ENCODE measurements around the gene ZGPAT.
"Not testable (repeated sequence)": the region's sequence is repeated elsewhere in the genome, so short reads cannot be mapped to it uniquely, and the experiment has no call there.

ZGPAT gene

DNA sequence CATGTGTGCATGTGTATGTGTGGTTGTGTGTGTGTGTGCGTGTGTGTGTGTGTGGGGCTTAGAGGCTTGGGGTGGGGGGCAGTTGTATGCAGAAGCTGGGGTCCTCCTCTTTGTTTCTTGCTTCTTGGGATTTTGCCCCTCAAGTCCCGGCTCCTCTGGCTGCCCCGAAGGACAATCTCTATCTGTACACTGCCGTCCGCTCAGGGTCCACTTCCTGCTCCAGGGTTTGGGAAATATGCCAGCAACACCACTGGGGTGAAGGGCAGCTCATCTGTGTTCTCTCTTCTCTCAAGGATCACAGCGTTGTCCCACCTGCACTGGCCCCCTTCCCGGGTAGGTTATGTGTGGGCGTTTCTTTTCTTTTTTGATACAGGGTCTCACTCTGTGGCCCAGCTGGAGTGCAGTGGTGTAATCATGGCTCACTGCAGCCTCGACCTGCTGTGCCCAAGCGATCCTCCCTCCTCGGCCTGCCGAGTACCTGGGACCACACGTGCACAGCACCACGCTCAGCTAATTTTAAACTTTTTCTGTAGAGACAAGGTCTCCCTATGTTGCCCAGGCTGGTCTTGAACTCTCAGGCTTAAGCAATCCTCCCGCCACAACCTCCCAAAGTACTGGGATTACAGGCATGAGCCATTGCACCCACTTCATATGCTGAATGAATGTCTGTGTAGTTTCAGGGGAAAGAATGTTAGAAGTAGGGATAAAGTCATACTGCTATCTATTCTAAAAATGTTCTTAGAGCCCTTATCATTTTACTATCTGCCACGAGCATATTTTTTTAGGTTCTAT lies 57.4 kb downstream of the ZGPAT start:
- ATAC-seq (no peak), DNase-seq (no peak)
- Mint-ChIP-seq H3K4me1 (no peaks in the 10 kb centered on the region), H3K9me3 (no peaks in the 10 kb centered on the region), H3K27me3 (no peaks in the 10 kb centered on the region), H3K4me3 (no peak overlapping the region), H3K27ac (no peak overlapping the region)

DNA sequence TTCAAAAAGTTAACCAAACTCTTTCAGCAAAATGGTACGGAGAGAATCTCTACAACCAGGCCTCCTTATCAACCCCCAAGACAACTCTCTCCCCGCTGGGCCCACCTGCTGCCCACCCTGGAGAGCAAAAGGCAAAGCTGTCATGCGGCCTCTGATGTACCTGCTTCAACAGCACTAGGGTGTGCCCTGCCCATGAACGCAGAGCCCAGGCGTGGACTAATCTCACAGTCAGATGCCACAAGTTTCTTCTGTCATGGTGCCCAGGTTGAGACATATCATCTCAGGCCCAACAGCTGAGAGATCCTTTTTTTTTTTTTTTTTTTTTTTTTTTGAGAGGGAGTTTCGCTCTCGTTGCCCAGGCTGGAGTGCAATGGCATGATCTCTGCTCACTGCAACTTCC lies 58.1 kb downstream of the ZGPAT start:
- H3K27me3 Mint-ChIP-seq, result no peaks in the 10 kb centered on the region
- no peak for ATAC-seq
- DNase-seq, result no peak
- no peak overlapping the region for H3K27ac Mint-ChIP-seq
- H3K4me3 Mint-ChIP-seq, result no peak overlapping the region
- H3K4me1 Mint-ChIP-seq, result no peaks in the 10 kb centered on the region
- H3K9me3 Mint-ChIP-seq, result no peaks in the 10 kb centered on the region

DNA sequence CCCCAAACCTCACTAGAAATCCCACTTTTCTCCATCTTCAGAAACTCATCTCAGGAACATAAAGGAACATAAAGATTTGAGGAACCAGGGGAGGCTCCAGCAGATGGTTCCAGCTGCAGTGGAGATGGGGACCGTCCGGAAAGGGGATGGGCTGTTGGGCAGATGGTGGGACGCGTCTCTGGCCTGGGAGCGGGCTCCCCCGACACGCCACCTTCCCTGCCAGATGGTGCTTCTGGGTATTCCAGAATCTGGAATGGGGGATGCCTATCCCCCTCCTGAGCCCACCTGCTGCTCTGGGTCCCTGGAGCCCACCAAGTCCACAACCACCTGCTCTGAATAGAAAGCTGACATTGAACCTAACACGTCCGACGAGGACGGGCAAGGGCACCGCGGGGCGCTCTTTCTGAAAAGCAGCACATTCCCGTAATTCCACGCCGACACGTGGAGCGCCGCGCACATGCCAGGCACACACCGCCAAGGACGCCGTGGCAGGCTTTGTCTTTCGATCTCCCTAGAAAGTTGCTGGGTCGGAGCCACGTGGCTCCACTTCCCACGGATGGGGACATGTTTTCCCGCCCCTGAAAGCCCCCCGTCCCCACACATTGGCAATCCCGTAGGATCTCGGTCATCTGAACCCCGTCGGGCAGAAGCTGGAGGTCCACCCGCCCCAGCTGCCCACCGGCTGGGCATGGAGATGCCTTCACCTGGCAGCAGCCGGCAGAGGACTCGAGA lies 59.0 kb downstream of the ZGPAT start:
- no peaks in the 10 kb centered on the region for H3K4me1 Mint-ChIP-seq
- ATAC-seq (no peak), DNase-seq (no peak)
- H3K27me3 Mint-ChIP-seq, result no peaks in the 10 kb centered on the region
- no peak overlapping the region for H3K4me3 Mint-ChIP-seq
- H3K27ac Mint-ChIP-seq, result no peak overlapping the region
- H3K9me3 Mint-ChIP-seq, result no peaks in the 10 kb centered on the region

DNA sequence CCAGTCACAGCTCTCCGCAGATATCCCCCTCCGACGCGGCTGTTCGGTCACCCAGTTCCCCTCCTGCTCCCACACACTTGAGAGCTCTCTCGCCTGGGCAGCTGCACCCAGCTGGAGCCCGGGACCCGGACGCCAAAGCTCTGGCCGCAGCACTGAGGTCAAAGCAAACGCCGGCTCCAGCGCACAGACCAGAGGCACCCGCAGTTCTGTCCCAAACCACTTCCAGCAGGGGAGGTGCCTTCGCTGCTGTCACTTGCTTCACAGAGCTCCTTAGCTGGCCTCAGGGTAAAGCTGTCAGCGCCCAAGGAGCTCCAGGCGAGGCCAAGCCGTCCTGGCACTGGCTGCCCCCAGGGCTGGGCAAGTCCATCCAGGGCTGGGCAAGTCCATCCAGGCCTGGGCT lies 59.6 kb downstream of the ZGPAT start:
- H3K27me3 Mint-ChIP-seq, result no peaks in the 10 kb centered on the region
- no peak for ATAC-seq
- no peaks in the 10 kb centered on the region for H3K4me1 Mint-ChIP-seq
- no peak overlapping the region for H3K27ac Mint-ChIP-seq
- no peak overlapping the region for H3K4me3 Mint-ChIP-seq
- DNase-seq, result no peak
- no peaks in the 10 kb centered on the region for H3K9me3 Mint-ChIP-seq

DNA sequence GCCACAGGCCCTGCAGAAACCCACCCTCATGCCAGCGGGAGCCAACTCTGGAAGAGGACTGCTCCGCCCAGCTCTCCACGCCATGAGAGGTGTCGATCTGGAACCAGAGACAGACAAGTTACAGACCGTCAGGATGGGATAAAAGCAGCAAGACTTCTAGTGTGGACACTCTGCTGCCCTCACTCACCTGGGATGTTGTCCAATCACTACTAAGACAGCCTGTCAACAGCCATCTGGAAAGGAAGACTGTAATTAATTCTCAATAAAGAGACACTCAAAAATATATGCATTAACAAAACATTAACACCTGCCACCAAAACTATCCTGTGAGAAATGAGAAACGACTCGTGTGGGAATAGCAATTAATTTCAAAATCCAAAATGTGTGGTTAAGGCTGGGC lies 60.0 kb downstream of the ZGPAT start:
- Mint-ChIP-seq H3K9me3 (no peaks in the 10 kb centered on the region), H3K27me3 (no peaks in the 10 kb centered on the region), H3K4me3 (no peak overlapping the region), H3K27ac (no peak overlapping the region), H3K4me1 (no peaks in the 10 kb centered on the region)
- DNase-seq (no peak), ATAC-seq (no peak)

DNA sequence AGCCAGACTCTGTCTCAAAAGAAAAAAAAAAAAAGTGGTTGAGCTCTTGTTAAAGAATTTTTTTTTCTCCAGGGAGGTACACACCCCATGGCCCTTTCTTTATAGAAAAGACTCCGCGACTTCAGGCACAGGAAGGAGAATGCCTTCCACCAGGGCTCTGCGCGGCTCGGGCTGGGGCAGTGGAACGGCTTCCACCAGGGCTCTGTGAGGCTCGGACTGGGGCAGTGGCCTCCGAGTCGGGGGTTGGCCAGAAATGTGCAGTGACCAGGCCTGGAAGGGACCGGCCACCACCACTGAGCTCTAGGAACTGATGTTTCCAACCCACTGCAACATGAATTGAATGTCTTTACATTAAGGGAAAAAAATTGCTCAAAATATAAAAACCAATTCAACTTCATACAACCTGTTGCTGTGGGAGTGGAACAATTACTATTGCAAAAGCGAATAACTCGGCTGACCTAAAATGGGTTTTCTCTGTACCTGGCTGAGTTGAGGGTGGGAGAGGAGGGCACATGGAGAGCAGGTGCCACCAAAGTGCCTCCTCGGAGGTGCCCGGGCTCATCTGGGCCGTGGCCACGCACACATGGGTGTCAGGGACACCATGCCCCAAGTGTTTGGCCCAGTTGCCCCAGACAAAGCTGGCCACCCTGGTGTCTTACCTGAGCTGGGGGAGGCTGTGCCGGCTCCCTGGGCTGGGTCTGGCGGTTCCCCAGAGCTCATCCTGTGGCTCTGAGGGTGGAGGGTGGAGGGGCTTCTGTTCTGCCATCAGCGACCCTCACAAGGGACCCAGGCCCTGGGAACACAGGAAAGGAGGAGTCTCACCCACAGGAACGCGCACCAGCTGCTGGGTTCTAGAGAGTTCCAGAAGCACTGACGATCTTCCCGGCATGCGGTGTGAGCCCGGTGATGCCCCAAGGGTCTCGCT lies 61.0 kb downstream of the ZGPAT start:
- Mint-ChIP-seq H3K4me3 (no peak overlapping the region), H3K27me3 (no peaks in the 10 kb centered on the region)

DNA sequence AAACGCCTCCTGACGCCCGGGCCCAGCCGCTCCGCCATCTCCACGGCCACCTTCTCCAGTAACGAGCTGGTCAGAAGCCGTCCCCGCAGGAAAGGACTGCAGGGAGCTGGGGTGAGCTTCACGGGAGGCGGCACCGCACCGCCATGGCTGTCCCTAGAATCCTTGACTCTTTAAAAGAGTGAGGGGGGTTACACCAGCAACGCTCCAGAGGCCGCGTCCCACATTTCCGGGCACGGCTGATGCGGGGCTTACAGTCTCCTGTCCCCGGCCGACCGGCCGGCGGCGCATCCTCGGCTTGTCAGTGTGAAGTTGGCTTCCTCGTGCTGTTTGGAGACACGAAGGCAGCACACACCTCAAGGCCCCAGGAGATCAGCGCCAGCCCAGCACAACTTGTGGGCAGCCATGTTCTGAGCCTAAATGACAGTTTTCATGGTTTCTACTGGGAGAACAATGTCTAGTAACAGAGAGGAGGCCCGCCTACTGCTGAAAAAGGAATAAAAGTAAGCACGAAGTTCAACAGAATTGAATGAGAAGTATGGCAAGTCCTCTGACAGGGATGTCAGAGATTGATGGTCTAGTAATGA lies 62.1 kb downstream of the ZGPAT start:
- Mint-ChIP-seq H3K27me3 (no peaks in the 10 kb centered on the region), H3K27ac (peak overlapping the region in 1 of 2 donors; percentile 78), H3K4me3 (no peak overlapping the region), H3K4me1 (peaks cover 5% of the 10 kb centered on the region), H3K9me3 (no peaks in the 10 kb centered on the region)
- no peak for DNase-seq
- ATAC-seq, result no peak

More for the DNA sequence above, 61.0 kb downstream of the ZGPAT start:
- DNase-seq (no peak), ATAC-seq (no peak)
- no peaks in the 10 kb centered on the region for H3K4me1 Mint-ChIP-seq
- H3K9me3 Mint-ChIP-seq, result no peaks in the 10 kb centered on the region
- peak overlapping the region in 1 of 2 donors; percentile 21 for H3K27ac Mint-ChIP-seq

DNA sequence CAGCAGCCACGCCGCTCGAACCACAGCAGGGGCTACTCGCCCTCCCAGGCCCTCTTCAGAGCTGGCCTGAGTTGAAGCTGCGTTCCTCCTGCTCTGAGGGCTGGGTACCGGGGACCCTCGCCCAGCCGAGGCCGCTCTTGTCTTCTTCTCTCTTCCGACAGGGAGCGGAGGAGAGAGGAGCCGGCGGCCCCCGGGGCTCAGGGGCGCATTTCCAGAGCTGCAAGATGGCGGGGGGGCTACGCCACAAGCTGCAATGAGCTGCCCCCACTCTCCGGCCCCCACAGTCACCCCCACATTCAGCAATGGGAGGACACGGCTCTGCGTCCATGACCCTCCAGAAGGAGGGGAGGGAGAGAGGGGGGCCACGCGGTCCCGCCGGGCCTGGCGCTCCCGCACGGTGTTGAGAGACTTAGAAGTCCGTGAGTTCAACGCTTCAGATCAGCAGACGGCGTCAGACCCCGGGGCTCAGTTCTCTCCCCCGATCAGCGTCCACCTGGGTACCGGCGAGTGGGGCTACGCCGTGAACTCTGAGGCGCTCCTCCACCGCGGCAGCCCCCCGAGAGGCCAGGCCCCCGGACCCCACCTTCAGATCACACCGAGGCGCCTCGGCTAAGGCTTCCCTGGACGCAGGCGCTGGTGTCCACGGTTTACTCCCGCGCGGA lies 63.3 kb downstream of the ZGPAT start:
- H3K9me3 Mint-ChIP-seq, result no peaks in the 10 kb centered on the region
- no peak overlapping the region for H3K27ac Mint-ChIP-seq
- ATAC-seq (no peak), DNase-seq (no peak)
- no peak overlapping the region for H3K4me3 Mint-ChIP-seq
- H3K27me3 Mint-ChIP-seq, result no peaks in the 10 kb centered on the region
- peaks cover 13% of the 10 kb centered on the region for H3K4me1 Mint-ChIP-seq

DNA sequence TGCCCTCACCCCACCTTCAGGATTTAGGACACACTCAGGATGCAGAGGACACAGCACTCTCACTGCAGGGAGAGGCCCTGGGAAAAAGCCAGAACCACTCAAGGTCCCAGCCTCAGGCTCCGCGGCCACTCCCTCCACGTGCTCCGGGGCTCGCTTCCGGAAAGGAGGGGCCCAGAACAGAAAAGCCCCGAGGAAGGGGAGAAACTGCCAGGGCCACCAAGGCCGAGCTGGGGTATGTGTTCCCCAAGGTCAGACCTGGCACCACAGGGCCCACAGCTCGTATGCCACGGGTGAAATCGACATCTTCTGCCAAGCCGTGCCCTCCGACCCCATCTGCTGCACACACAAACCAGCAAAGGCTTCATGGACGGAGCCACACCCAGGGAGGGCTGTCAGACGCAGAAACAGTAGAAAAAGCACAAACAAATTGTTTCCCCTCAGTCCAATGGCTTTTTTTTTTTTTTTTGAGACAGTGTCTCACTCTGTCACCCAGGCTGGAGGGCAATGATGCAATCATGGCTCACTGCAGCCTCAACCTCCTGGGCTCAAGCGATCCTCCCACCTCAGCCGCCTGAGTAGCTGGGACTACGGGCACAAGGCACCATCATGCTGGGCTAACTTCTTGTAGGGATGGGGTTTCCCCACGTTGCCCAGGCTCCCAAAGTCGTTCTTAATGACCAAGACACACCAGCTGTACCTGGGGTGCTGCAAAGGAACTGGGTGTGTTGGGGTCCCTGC lies 65.1 kb downstream of the ZGPAT start:
- H3K27me3 Mint-ChIP-seq, result no peaks in the 10 kb centered on the region
- H3K27ac Mint-ChIP-seq, result no peak overlapping the region
- no peak for ATAC-seq
- no peaks in the 10 kb centered on the region for H3K9me3 Mint-ChIP-seq
- no peak overlapping the region for H3K4me3 Mint-ChIP-seq
- no peak for DNase-seq
- peaks cover 13% of the 10 kb centered on the region for H3K4me1 Mint-ChIP-seq

DNA sequence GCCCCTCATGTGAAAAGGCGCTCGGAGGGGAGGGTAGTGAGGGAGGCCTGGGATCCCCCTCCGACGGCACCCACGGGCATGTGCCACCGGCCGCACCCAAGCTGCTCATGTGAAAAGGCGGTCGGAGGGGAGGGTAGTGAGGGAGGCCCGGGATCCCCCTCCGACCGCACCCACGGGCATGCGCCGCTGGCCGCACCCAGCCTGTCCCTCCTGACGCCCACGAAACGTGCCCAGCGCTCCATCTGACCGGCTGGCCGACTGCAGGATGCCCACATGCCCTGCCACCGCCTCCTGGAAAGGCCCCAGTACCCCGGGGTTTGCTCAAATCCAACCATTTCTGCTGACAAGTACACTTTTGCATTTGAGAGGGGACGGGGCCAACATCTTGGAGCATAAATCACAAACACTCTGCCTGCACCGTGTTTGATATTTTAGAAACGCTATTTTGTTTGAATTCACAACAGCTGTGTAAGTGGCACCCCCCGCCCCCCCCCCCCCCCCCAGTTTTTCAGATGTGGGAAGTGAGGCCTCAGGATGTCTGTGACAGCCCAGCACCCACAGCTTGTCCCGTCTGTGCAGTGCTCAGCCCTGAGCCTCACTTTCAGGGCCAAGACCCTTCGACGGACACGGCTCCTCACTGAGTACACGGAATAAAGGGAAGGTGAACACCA lies 65.9 kb downstream of the ZGPAT start:
- H3K4me3 Mint-ChIP-seq, result no peak overlapping the region
- DNase-seq (no peak), ATAC-seq (no peak)
- H3K27me3 Mint-ChIP-seq, result no peaks in the 10 kb centered on the region
- H3K27ac Mint-ChIP-seq, result no peak overlapping the region
- H3K4me1 Mint-ChIP-seq, result peaks cover 13% of the 10 kb centered on the region
- no peaks in the 10 kb centered on the region for H3K9me3 Mint-ChIP-seq

DNA sequence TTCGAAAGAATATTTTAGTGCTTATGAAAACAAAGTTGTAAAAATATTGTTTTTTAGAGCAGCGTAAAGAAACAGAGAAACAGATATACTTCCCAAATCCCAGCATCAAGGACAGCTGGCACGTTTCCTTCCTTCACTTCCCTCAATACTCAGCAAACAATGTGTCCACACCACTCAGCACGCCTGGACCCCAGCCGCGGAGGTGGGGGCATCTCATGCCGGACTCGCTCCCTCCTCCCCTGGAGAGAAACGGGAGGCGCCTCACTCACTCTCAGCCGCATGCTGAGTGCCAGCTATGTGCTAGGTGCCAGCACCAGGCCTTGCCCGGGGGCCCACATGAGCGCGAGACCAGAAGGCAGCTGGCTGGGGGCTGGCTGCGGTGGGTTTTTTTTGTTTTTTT lies 66.5 kb downstream of the ZGPAT start:
- DNase-seq (no peak), ATAC-seq (no peak)
- Mint-ChIP-seq H3K4me1 (peaks cover 13% of the 10 kb centered on the region), H3K4me3 (no peak overlapping the region), H3K27me3 (no peaks in the 10 kb centered on the region), H3K9me3 (no peaks in the 10 kb centered on the region), H3K27ac (no peak overlapping the region)

DNA sequence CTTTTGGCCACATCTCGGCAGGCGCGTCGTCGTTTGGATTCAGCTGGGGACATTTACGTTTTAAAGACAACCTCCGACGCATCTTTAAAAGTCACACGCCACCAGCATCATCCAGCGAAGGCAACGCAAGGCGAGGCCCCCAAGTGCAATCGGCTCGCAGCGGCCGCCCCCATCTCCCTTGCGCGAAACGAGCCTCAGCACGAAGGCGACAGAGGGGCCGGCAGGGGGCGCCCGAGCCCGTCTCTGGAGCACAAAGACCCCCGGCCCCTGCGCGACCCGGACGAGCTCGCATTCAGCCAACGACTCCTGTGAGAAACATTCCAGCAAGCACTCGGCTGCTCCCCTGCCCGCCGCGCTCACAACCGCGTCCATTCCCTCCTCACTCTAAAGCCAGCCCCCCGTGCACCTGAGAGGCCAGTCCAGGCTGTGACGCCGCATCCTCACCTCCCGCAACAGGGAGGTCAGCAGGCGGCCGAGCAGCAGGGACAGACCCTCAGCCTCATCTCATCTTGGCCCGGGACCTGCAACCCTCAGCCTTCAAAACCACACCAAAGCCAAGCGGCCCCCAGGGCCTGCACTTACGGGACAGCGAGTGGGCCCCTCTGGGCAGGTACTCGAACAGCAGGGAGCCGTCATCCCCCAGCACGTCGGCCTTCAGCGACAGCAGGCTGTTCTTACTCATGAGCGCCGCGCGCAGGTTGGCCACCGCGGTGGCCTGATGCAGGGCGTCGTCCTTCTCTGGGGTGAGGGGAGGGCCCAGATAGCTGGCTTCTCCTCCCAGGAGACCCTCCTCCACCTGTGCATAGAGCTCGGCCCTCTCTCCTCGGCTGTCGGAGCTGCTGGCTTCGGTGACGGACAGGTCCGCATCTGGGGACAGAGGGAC lies 67.5 kb downstream of the ZGPAT start:
- no peaks in the 10 kb centered on the region for H3K9me3 Mint-ChIP-seq
- ATAC-seq (no peak), DNase-seq (peak; percentile 44 to 47)
- peaks cover 13% of the 10 kb centered on the region for H3K4me1 Mint-ChIP-seq
- H3K4me3 Mint-ChIP-seq, result peak overlapping the region in 1 of 2 donors; percentile 45
- H3K27ac Mint-ChIP-seq, result no peak overlapping the region
- no peaks in the 10 kb centered on the region for H3K27me3 Mint-ChIP-seq

DNA sequence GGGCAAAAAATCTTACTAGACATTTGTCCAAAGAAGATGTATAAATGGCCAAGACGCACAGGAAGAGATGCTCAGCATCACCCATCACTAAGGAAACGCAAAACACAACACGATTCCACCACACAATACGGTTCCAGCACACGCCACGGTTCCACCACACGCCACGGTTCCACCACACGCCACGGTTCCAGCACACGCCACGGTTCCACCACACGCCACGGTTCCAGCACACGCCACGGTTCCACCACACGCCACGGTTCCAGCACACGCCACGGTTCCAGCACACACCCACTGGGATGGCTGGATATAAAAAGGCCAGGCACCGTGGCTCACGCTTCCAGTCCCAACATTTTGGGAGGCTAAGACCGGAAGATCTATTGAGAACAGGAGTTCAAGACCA lies 69.0 kb downstream of the ZGPAT start:
- H3K9me3 Mint-ChIP-seq, H3K27me3 Mint-ChIP-seq, H3K4me3 Mint-ChIP-seq, DNase-seq, ATAC-seq: not testable (repeated sequence)
- H3K4me1 Mint-ChIP-seq, result peaks cover 22% of the 10 kb centered on the region
- peak overlapping the region in 1 of 2 donors; percentile 37 for H3K27ac Mint-ChIP-seq
